GM18867 (cell line): Measurements from ENCODE around the gene NKAIN2.

Experiments used
- ATAC-seq: cut with Tn5 transposase; IDR thresholded peaks from one replicate; pipeline ENCODE4 v1.9.1; 2021; ENCODE audit warnings: mild to moderate bottlenecking, moderate library complexity; ENCODE audit not compliant: unreplicated experiment

Gene NKAIN2

GRCh38 chr6:124073820-124074587 is 270.3 kb downstream of the NKAIN2 start:
- ATAC-seq = no peak

- no peak for ATAC-seq
Measured at GRCh38 chr6:124074606-124075005, 270.9 kb downstream of the NKAIN2 start.

- ATAC-seq = no peak
Measured at GRCh38 chr6:124076336-124077048, 272.8 kb downstream of the NKAIN2 start.

DNA sequence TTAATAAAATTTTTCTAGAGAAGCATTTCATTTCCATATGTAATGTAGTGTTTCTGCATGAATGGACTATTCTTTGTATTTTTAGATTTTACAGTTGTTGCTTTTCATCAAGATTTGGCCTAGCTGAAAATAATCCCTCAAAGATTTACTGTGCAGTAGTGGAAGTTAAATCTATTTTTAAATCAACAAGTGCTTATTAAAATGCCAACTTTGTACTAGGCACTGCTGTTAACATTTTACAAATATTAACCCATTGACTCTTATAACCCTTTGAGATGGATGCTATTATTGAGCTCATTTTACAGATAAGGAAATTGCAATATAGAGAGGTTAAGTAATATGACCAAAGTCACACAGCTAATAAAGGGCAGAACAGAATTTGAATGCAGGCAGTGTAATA is 274.5 kb downstream of the NKAIN2 start:
- no peak for ATAC-seq

- ATAC-seq = no peak
Measured at GRCh38 chr6:124080483-124080882, 276.8 kb downstream of the NKAIN2 start.

GRCh38 chr6:124090491-124090890 is 286.8 kb downstream of the NKAIN2 start:
- ATAC-seq = no peak

- no peak for ATAC-seq
Measured at GRCh38 chr6:124099520-124099919, 295.9 kb downstream of the NKAIN2 start.

- ATAC-seq = no peak
Measured at GRCh38 chr6:124110514-124110913, 306.8 kb downstream of the NKAIN2 start.

DNA sequence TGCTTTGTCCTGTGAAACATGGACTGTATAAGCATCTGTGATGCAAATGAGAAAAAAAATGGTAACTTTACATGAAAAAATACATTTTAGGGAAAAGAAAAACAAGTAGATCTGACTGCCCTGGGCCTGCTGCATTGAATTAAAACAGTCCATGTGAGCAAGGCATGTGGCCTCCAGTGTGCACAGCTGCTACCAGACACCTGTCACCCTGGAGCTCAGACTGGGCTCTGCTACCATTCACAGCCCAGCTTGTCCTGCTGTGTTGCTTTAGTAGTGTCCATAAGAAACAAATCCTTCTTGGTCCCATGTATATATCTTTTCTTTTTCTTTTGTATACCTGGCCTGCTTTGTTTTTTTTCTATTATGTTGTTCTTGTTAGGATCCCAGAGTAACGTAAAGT is 315.9 kb downstream of the NKAIN2 start:
- no peak for ATAC-seq

GRCh38 chr6:124123617-124124209 is 320.0 kb downstream of the NKAIN2 start:
- no peak for ATAC-seq

GRCh38 chr6:124131259-124131658 is 327.6 kb downstream of the NKAIN2 start:
- ATAC-seq = no peak

DNA sequence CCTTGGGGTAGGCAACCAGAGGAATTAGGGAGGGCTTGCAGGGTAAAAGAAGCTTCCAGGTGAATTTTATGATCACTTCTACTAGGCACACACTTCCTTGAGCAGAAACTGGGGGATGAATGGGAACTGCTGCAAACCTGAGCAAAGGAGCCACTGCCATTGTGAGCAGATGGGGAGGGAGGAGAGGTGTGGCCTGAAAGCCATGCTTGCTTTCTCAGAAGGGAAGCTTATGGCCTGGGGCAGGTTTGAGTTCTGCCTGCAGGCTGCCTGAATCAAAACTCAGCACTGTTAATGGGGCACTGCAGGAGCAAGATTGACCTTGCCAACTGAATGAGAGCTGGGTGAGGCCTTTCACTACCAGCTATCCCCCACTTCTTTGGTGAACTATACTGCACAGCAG is 328.1 kb downstream of the NKAIN2 start:
- no peak for ATAC-seq

GRCh38 chr6:124132256-124132655 is 328.6 kb downstream of the NKAIN2 start:
- no peak for ATAC-seq

DNA sequence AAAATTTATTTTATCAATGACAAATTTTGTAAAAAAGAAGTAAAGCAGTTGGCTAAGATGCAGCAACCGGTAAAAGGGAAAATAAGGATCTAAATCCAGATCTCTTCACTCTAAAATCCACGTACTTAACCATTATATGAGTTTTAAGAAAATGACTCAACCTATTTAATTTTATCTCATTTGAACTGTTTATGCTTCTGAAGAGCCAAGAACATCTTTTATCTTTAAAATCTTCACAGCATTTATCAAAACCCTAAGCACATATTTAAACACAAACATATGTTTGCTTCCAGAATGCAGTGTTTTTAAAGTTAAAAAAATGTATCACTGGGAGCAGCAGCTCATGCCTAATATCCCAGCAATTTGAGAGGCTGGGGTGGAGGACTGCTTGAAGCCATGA is 339.2 kb downstream of the NKAIN2 start:
- no peak for ATAC-seq

DNA sequence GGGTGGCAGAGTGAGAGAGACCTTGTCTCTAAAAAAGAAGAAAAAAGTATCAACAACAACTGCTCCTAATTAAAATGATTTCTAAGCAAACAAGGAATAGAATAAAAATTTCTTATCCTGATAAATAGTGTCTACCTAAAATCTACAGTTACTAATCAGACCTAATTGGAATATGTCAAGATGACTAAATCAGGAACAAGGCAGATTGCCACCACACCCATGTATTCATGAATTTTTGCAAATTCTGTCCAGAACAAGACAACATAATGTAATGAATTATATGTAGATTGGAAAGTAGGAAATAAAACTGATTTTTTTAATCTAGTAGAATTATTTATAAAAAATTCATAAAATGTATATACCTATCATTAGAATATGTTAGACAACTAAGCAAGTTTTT is 339.8 kb downstream of the NKAIN2 start:
- no peak for ATAC-seq

- no peak for ATAC-seq
Measured at GRCh38 chr6:124147621-124148020, 344.0 kb downstream of the NKAIN2 start.

- ATAC-seq = no peak
Measured at GRCh38 chr6:124148236-124148957, 344.7 kb downstream of the NKAIN2 start.

GRCh38 chr6:124149646-124150045 is 346.0 kb downstream of the NKAIN2 start:
- ATAC-seq = no peak

DNA sequence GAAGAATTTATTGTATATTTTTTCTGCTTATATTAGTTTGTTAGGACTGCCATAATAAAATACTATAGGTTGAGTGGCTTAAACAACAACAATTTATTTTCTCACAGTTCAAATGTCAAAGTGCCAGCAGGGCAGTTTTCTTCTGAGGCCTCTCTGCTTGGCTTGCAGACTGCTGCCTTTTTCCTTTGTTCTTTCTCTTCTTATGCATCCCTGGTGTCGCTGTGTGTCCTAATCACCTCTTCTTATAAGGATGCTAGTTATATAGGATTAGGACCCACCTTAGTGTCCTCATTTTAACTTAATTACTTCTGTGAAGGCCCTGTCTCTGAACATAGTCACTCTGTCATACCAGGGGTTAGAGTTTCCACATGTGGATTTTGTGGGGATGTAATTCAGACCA is 354.4 kb downstream of the NKAIN2 start:
- no peak for ATAC-seq

DNA sequence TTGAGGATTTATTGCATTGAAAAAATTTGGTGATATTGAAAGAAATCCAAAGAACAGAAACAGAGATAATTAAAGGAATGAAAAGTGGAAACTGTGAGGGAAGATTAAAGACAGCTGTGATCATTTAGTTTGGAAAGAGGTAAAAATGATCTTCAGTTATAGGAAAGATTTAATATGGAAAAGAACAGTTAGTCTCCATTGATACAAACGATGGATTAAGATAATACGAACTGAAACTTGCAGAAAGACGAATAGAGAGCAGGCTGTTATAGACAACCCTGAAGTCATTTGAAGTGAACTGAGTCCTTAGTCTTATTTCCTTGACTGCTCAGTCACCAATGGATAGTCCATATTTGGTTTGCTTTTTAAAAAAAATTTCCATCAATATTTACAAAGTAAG is 360.0 kb downstream of the NKAIN2 start:
- no peak for ATAC-seq

DNA sequence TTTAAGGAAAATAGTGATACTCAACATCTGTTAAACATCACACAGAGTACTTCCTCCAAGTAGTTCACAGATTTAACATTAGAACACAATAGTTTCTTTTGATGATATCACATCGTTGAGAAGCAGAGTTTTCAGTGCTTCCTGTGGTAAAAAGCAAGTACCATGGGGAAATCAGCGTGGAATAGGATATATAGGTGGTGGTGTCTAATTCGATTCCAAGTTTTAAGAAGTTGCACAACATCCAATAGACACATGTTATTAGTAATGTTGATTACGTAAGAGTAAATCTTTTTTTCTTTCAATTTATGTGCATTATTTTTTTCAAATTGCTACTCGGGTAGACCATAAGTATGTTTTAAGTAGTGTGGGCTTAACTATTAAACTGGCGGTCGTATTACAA is 360.7 kb downstream of the NKAIN2 start:
- no peak for ATAC-seq
